Cardiac septum (tissue), 1 donor: ENCODE data around the gene SELP. TPM values are rescaled to one million over a fixed set of nuclear protein-coding genes. Genes with fewer than 3 reads are reported as not detected.

Experiments
- DNase-seq: peaks from one replicate; pipeline ENCODE4 v3.0.0-alpha.2; 2020; ENCODE audit warnings: low spot score
- intact Hi-C: fragments of 100-400 bp; cut with DNase I; formaldehyde crosslinking; loops from one replicate; pipeline ENCODE4 v1.14.0; 2022
- total RNA-seq: library from RNA; stranded (reverse); fragmentation: NEBNext Ultra II Directional; extraction: Animal tissue kit (Norgen Biotek cat#: 25700); gene quantifications from one replicate; pipeline ENCODE4 v1.2.1, GENCODE V29; 2021
- donor health status: DM: no; HTN: no; CAD: no.

SELP gene
- total RNA-seq, 1 donor from 2014 or later: 10.6 TPM

DNA sequence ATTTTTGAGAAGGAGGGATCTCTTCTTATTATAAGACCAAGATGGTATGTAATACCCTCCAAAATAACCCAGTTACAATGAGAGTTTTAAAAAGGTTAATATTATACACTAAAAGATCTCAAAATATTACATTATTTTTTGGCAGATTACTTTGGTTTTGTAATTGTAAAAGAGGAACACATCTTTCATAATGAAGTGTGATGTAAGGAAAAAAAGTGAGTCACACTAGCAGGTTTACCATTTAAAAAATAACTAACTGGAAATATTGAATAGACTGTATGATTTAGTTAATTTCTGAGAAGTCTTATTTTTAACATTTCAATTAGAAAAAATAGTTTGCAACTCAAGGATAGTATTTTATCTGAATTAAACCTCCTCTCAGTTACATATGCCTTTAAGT, 44.7 kb downstream of the SELP start:
- intact Hi-C loops: no loop called here
- DNase-seq: no peak

DNA sequence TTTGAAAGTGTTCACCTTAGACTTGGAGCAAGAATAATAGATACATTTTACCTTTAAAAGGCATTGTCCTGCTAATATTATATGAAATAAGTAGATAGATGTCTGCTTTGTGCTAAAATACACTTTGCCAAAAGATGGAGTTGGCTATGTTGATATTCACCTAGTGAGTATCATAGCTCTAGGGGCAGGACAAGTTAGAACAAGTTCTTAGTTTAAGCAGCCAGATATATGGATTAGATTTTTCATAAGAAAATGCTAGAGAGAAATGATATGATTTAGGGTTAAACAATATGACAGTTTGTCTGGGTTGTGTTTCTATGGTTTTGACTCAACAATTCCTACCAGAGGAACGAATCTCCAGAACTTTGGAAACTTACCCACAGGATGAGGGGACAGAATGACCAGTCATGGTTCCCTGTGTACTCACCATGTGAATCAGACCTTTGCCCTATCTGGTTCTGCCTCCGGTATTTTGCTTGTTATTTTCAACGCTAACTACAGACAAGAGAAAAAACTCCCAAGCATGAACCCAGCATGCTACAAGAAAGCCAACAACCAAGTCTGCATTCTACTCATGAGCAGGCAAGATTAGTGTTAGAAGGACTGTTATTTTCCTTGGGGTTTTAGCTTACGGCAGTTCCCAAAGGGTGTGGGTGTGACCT, 45.3 kb downstream of the SELP start:
- intact Hi-C loops: no loop called here
- no peak for DNase-seq

DNA sequence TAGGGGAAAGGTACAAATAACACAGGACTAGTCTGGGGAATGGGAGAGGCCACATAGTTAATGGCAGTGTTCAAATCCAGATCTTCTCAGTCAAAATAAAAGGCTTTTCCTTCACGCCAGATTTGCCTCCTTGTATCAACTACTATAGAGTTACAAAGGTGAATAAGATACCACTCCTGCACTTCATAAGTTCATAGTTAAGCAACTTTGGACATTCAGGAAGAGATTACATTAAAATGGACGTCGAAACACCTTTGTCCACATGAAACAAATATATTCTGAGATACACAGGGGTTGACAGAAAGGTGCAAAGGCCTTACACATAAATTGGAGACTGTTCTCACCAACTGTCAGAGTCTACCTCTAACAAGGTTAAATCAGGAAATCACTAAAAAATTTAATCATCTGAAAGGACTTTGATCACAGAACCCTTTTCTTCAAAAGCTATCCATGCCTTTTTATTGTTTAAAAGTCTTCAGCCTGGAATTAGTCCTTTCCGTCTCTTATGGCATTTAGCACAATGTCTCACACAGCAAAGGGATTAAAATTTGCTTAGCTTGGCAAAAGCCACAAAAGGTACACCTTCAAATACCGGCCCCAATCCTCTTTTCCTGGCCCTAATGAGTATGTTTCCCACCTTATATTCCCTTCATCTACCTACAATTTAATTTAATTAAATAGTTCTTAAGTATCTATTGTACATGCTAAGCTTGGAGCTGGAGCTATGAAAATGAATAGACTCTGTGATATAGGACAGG, 51.8 kb downstream of the SELP start:
- intact Hi-C loops: no loop called here
- no peak for DNase-seq

DNA sequence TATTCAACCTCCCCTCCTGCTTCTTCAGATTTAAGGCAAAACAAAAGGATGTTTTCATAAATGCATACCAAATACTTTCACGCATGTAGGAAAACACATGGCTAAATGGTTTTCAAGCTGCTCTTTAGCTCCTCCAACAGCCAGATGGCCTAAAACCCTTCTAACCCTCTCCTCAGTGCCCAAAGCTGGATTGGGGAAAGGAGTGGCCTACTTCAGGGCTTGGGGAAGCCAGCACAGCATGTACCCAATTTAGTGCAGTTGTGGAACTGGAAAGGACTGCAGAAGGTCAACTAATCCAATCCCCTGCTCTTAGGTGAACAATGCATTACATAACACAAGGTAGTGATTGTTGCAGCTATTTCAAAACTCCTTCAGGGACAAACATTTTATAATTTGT, 53.0 kb downstream of the SELP start:
- DNase-seq: no peak
- intact Hi-C loops: no loop called here

DNA sequence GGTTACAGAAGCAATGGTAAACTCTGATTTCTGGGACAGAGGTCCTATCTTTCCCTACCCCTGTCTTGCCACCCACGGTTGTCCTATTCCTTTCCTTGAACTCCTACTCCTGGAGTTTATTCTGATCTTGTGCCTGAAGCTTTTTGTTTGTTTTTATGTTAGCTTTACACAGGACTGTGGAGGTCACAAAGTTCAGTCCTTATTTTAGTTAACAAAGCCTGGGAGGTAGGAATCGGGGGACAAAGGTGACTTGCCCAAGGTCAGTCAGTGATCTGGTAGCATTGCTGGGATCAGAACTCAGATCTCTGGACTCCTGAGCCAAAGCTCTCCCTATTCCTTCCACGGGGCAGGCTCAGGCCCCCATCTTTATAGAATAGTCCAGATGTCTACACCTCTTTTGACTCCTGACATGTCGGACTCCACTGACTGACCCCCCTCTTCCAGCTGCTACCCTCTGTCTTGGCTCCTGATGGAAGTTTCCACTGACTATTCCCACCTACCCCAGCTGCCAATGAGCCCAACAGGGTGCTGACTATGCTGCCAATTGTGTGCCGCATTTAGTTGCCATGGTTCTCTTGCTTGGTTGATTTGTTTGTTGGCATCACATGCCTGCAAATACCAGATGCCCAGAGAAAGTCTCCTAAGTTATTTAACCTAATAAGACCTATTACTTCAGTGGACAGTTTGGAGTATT, 53.5 kb downstream of the SELP start:
- DNase-seq: no peak

DNA sequence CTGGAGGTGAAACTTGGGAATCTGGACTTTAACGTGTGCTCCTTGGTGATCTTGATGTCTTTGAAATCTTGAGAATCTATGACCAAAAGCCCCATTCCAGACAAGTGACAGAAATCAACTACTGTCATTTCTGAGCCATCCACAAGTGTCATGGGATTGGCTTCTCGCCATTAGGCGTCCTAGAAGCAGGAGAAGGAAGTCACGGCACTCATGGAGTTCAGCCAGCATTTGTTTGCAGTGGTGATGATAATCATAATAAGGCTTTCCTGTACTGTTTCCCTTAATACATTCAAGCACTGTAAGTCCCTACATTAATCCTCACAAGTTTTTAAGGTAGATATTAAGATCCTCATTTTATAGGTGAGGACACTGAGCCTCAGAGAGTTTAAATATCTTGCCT, 55.6 kb downstream of the SELP start:
- intact Hi-C loops: no loop called here

More for the DNA sequence above, 53.5 kb downstream of the SELP start:
- intact Hi-C loops: no loop called here

DNA sequence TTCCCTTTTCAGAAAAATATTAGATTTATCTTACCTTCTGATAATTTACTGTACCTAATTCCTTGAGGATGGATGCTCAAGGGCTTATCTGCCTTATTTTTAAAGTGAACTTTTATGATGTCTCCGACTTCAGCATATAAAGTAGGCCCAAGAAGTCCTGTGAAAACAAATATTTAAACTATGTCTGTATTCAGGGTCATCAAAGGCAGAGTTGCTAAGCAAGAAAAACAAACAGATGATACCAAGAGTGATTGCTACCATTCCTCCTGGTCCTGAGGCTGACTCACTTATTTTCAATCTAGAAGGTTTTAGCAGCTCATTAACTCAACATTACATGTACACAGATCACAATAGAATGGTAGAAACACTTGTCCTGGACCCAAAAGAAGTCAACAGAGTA, 57.7 kb downstream of the SELP start:
- no peak for DNase-seq
- intact Hi-C loops: no loop called here

More for the DNA sequence above, 55.6 kb downstream of the SELP start:
- no peak for DNase-seq

DNA sequence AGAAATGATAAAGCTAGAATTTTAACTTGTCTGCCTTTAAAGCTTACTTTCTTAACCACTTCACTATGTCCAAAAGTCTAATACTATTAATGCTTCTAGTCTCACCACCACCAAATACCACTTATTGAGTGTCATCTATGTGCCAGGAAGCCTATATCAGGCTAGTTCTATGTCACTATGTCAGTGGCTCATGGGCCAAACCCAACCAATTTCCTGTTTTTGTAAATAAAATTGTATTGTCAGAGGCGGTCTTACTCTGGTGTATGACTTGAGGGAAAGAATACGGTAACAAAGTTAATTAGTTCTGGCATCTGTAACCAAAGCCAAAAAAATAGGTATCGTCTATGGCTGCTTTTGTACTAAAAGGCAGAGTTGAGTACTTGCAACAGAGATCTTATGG, 58.5 kb downstream of the SELP start:
- intact Hi-C loops: no loop called here
- no peak for DNase-seq

DNA sequence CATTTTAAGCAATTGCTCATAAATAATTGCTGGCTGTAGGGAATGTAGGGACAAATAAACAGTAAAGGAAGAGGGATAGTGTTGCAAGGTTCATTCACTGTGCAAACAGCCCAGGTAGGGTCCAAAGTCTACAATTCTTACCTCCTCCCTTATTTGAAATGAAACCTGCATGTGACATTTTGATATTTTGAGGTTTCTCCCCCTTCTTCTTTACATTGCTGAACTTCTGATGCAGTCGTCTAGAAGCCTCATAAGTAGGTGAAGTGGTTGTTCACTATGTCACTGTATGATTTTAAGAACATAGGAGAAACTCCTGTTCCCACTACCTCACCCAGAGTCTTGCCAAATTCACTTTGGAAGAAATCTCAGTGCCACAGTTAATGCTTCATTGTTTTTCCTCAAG, 59.8 kb downstream of the SELP start:
- intact Hi-C loops: no loop called here
- no peak for DNase-seq

DNA sequence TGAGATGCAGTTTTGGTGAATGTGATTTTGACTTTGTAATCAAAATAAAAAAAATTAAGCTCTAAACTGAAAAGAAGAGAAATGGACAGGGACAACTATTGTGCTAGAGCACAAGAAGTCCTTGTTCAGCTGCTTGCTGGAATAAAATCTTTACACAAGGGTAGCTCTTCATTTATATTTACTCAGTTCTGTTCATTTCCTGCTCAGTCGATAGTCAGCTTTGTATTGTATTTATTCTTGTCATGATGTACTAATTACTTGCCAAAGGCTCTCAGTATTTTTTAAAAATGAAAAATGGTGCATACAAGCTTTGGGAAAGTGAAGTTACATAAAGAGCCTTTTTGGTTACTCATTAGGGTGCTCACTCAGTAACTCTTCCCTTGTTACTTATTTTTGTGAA, 61.4 kb downstream of the SELP start:
- intact Hi-C loops: no loop called here
- no peak for DNase-seq

DNA sequence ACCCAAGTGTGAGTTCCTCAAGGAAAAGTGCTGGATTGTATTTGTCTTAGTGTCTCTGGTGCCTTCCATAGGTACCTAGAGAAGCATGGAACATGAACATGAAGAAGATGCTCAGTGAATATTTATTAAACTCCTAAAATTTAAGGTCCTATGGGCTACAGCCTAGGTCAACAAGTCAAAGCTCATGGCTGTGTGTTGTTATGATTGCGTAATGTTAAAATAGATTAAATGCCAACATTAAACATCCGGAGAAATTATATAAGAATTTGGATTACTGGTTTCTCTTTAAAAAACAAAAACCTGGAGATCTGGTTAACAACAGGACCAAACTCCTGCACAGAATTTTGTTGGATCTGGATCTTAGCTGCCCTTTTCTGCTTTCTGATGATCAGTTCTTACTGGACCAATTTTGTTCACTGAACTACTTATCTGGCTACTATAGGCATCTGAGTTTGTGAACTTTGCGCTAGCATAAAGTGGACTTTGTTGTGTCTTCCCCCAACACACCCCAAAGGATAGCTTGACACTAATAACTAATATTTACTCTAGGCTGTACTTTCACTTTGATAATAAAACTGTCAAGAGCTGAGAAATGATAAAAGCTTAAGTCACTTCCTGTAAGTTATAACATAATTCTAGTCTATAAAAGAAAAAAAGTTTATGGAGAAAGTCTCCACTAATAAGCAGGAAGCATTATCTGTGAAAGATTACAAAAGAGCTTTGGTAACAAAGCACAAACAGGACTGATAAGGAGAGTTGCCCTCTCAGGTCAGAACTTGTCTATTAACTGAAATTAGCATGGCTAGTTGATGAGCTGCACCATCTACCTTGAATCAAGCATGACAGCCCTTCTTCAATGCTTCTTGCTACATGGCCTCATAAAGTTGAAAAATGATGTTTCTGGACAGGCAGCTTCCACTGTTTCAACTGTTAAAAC, 64.3 kb downstream of the SELP start:
- no peak for DNase-seq
- intact Hi-C loops: no loop called here

DNA sequence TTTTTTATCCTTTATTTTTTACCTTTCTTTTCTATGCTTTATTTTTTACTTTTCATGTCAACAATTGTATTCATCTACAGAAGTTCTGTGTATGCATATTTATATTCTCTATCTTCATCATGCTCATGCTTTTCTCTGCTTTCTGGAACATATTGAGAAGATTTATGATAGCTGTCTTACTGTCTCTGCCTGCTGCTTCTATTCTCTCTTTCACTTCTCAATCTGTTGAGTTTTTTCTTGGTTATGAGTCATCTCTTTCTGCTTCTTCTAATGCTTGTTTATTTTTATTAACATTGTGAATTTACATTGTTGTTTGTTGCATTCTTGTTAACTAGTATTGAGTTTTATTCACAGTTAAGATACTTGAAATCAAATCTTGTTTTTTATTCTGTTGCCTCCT, 66.3 kb downstream of the SELP start:
- intact Hi-C loops: no loop called here

DNA sequence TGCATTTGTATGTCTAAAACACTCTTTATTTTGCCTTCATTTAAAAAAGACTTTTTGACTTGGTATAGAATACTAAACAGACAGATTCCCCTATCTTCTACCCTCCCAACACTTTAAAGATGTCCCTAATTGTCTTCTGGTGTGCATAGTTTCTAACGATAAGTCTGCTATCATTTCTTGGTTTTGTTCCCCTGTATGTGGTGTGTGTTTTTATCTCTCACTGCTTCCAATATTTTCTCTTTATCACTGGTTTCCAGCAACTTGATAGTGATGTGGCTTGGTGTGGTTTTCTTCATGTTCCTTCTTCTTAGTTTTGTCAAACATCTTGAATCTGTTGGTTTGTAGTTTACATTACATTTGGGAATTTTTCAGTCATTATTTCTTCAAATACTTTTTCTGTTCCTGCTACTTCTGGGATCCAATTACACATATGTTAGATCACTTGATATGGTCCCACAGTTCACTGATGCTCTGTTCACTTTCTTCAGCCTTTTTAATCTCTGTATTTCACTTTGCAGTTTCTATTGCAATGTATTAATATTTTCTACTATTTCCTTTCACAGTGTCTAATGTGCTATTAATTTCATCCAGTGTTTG, 66.8 kb downstream of the SELP start:
- no peak for DNase-seq
- intact Hi-C loops: no loop called here

More for the DNA sequence above, 66.3 kb downstream of the SELP start:
- DNase-seq: no peak

DNA sequence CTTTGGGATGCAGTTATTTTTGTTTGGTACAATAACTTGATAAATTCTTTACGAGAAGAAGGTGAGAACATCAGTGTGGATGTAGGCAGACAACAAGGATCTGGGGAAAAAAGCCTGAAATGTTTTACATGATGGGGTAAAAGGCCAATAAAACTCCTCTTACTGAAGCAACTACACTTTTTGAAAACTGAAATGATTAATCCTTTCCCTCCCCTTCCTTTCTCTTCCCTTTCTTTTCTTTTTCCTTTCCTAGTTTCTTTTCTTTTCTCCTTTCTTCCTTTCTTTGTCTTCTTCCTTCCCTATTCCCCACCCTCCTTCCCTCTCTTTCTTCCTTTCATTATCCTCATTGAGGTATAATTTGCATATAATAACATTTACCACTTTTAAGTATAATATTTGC, 68.2 kb downstream of the SELP start:
- intact Hi-C loops: no loop called here
- no peak for DNase-seq

DNA sequence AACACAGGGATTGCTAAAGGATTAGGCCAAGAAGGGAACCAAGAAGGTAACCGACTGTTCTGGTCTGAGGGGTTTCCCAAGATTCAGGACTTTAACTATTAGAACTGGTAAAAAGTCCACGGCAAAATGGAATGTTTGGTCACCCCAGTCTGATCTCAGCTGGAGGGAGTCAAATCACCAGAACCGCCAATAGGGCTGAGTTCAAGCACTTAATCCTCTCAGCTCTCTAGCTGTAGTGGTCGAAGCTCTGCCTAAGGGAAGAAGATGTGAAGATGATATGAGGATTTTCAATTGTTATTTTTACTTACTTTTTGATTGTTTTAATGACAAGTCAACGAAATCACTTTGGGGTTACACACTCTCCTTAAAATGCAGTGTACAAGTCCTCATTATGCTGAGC, 72.8 kb downstream of the SELP start:
- no peak for DNase-seq

DNA sequence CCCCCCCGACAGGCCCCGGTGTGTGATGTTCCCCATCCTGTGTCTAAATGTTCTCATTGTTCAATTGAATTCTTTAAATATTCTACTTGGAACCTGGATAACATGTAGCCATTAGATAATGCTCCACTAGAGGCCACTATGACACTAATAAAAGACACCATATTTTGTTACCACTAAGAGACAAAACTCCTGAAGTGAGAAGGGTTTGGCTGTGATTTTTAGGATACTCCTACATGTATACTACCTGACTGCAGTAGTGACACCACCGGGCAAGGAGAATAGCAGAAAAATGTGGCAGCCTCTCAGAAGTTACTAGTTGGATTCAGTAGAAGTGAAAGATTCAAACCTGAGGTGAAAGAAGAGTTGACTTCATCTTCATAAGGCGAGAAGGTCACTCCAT, 79.6 kb downstream of the SELP start:
- no peak for DNase-seq
- intact Hi-C loops: loop anchor here (5.0 kb wide), 1 partner anchor 257 kb away; no protein-coding TSS in a partner anchor

More for the DNA sequence above, 72.8 kb downstream of the SELP start:
- intact Hi-C loops: no loop called here

DNA sequence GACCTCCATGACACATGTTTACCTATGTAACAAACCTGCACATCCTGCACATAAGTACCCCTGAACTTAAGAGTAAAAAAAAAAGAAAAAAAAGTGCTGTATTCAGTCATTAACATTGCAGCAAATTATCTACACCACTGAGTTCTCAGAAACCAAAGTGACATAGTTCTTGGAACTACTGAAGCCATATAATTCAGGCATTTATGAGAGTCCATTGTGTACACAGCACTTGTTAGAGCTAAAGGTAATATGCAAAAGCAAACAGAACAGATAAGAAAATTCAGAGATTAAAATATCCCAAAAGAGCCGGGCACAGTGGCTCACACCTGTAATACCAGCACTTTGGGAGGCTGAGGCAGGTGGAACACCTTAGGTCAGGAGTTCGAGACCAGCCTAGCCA, 81.6 kb downstream of the SELP start:
- intact Hi-C loops: loop anchor here (5.0 to 10.0 kb wide), 2 partner anchors 81 to 943 kb away; no protein-coding TSS in a partner anchor
- no peak for DNase-seq

DNA sequence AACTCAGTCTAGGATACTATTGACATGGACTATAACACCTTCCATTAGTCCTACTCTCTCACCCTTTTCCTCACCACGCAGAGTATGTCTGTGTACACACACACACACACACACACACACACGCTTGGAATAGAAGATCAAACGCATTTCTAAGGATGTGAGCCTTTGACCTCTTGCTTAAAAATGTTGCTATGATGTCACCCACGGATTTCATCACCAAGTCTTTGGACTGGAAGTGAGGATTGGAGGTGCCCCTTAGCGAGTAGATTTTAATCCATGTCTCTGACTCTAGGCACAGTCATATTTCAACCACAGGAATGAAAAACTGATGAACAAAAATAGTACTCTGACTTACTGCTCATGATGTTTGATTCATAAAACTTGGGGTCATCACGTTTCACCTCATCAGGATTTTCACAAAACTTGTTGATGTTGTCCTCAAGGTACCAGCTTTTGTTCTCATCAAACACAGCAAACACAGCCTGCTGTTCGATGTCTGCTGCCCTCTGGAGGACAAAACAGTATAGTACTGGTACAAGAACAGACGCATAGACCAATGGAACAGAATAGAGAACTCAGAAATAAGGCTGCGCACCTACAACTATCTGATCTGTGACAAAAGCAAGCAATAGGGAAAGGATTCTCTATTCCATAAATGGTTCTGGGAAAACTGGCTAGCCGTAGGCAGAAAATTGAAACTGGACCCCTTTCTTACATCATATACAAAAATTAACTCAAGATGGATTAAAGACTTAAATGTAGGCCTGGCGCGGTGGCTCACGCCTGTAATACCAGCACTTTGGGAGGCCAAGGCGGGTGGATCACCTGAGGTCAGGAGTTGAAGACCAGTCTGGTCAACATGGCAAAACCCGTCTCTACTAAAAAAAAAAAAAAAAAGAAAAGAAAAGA, 83.6 kb downstream of the SELP start:
- no peak for DNase-seq
- intact Hi-C loops: loop anchor here (5.0 to 10.0 kb wide), 2 partner anchors 79 to 942 kb away; no protein-coding TSS in a partner anchor
